Activated naive CD8-positive, alpha-beta T cell treated with anti-CD3 and anti-CD28 coated beads, Interleukin-2, amount 50 U/mL, for 16 hours (primary cell): ENCODE results near the gene PSG3.
"Not testable (repeated sequence)": the region's sequence is repeated elsewhere in the genome, so short reads cannot be mapped to it uniquely, and the experiment has no call there.

Experiments
- DNase-seq: peaks from one replicate; pipeline ENCODE4 v3.0.0-alpha.2; 2020; ENCODE audit warnings: low read depth, low spot score

PSG3 gene

DNA sequence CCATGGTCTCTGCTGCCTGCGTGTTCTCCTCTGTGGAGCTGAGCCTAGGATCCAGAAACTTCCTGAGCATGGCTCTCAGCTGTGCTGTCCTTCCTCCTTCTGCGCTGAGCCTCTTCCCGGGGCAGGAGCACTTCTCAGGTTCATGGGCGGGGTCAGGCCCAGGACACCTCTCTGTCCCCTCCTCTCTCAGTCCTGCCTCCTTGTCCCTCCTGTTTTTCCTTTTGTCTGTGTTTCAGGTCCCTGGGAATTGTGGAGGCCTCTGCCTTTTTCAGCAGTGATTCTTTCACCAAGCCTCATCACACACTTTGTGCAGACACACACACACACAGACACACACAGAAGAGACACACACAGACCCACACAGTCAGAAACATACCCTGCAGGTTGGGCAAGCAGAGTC is at the start of gene PSG3:
Gene PSG3, minus strand, starts transcription at position 101 of the 400 bp plus-strand sequence. Its CDS starts 97 bp downstream, at position 4.
- not testable (repeated sequence) for DNase-seq

DNA sequence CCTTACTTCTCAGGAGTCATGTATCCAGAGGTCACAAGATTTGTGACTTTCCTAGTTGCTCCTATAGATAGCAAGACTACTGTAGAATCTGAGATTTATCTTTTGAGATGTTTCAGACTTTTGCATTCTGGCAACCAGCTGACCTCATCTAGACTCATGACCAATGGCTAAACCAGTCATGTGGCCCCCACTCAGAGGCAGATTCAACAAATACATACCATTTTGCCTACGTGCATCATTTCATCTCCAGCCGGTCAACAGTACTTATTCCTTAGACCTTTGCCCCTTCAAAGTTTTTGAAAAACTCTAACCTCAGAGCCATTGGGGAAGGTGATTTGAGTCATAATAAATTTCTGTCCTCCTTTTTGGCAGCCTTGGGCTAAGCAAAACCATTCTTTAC is 48.5 kb upstream of the PSG3 start:
- not testable (repeated sequence) for DNase-seq

DNA sequence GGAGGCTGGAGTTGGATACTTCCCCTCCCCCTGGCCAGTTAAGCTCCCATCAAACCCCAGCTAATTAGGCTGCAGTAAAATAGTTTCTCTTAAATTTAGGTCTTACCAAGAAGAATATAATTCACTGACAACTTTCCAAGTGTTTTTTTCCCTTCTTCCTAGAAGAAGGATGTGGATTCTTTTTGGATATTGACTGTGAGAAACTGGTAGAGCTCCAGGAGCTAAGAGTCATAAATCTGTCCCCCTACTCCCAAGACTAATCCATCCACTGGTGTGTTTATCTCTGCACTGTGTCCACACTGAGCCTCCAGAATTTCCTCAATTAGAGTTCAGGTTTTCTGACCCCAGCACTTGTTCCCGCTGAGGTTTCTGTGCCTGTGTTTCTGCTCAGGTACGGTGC is 47.5 kb upstream of the PSG3 start:
- DNase-seq: not testable (repeated sequence)

DNA sequence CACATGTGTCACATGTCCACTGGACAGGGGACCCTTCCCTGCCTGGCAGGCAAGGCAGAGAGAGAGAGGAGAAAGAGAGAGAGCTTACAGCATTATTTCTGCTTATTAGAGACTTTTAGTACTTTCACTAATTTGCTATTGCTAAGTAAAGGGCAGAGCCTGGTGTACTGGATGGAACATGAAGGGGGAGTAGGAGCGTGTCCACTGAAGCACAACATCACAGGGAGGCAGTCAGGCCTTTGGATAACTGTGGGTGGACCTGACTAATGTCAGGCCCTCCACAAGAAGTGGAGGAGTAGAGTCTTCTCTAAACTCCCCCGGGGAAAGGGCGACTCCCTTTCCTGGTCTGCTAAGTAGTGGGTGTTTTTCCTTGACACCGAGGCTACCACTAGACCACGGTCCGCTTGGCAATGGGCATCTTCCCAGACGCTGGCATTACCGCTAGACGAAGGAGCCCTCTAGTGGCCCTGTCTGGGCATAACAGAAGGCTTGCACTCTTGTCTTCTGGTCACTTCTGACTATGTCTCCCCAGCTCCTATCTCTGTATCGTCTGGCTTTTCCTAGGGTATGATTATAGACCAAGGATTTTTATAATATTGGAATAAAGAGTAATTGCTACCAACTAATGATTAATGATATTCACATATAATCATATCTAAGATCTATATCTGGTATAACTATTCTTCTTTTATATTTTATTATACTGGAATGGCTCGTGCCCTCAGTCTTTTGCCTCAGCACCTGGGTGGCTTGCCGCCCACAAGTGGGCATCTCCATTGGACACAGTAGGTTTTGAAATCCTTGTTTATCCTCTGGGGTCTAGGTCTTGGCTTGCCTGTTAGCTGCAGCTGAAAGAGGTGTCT is 36.7 kb upstream of the PSG3 start:
- DNase-seq: not testable (repeated sequence)

DNA sequence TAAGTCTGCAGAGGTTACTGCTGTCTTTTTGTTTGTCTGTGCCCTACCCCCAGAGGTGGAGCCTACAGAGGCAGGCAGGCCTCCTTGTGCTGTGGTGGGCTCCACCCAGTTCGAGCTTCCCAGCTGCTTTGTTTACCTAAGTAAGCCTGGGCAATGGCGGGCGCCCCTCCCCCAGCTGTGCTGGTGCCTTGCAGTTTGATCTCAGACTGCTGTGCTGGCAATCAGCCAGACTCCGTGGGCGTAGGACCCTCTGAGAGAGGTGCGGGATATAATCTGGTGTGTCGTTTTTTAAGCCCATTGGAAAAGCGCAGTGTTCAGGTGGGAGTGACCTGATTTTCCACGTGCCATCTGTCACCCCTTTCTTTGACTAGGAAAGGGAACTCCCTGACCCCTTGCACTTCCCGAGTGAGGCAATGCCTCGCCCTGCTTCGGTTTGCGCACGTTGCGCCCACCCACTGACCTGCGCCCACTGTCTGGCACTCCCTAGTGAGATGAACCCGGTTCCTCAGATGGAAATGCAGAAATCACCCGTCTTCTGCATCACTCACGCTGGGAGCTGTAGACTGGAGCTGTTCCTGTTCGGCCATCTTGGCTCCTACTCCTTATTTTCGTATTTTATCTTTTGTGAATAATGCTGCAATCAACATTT is 34.4 kb upstream of the PSG3 start:
- not testable (repeated sequence) for DNase-seq

DNA sequence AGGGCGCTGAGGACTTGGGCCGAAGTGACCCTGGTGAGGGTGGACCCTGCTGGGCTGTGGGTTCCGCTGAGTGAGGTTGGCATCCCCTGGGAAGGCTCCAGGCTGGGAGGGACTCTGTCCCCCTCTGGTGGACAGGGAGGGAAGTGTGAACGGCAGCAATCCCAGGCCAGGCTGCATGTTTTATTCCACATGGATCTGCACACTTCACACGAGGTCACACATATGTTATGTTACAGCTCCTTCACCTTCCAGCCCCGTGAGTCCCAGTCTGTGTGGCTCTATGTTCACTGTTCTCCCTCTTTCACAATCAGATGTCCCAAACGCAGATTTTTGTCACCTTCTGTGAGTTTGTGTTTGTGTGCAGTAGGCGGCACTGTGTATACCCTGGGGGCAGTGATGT is 27.0 kb upstream of the PSG3 start:
- not testable (repeated sequence) for DNase-seq

DNA sequence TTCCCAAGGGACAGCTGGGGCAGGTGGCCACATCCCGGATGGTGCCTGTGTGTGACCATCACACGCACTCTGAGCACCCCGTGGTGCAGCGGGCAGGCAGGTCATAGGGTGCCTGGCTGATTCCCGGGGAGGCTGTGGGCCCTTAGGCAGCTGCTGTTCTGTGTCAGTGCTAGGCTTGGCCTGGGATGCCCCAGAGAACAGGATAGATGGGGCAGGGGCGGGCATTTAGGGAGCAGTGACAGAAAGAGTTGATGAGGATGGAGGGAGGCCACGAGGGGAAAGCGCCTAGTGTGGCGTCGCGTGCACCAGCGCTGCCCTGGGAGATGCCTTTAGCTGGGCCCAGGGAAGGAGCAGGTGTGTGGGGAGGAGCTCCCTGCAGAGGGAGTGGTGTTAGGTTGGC is 26.6 kb upstream of the PSG3 start:
- not testable (repeated sequence) for DNase-seq

DNA sequence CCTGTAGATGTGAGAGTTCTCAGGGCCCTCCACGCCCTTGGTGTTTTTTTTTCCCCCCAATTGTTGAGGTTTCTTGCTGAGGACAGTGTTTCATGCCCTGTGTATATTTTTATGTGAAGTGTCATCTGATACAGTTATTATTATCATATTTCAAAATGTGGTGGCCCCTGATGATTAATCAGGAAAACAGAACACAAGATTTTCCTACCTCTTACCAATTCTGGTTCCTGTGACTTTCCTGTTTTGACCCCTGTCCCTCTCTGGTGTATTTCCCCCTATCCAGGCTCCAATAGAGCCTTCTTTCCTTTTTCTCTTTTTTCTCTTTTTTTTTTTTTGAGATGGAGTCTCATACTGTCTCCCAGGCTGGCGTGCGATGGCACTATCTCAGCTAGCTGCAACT is 24.6 kb upstream of the PSG3 start:
- DNase-seq: no peak

DNA sequence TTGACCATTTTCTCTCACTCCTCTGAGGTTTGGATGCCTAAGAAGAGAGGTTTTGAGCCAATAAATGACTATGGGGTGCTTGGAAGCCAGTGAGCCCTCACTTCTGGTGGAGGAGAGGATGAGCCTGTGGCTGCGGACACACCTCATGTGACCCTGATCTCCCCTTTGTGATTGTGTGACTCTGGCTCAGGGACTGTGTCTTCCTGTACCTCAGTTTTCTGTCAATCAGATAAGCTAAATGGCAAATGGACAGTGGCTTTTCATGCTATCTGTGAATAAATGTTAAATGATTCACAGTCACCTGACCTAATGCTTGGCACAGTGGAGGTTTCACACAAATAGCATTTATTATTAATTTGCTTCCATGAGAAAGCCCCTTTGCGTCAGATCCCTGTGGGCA is 22.5 kb upstream of the PSG3 start:
- no peak for DNase-seq

DNA sequence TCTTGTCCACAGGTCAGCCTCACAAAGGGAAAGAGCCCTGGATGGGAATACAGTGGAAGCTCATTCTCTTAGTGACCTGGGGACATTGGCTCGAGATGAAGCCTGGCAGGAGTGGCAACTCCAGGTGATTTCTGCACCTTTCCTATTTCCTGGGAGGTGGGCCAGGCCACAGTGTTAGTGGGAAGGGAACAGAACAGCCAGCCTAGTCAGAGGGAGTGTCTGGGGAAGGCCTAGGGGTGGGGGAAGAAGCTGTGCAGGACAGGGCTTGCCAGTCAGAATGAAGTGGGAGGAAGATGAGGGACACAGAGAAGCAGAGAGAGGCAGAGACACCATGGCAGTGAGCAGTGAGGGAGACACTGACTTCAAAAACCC is 21.6 kb upstream of the PSG3 start:
- not testable (repeated sequence) for DNase-seq

DNA sequence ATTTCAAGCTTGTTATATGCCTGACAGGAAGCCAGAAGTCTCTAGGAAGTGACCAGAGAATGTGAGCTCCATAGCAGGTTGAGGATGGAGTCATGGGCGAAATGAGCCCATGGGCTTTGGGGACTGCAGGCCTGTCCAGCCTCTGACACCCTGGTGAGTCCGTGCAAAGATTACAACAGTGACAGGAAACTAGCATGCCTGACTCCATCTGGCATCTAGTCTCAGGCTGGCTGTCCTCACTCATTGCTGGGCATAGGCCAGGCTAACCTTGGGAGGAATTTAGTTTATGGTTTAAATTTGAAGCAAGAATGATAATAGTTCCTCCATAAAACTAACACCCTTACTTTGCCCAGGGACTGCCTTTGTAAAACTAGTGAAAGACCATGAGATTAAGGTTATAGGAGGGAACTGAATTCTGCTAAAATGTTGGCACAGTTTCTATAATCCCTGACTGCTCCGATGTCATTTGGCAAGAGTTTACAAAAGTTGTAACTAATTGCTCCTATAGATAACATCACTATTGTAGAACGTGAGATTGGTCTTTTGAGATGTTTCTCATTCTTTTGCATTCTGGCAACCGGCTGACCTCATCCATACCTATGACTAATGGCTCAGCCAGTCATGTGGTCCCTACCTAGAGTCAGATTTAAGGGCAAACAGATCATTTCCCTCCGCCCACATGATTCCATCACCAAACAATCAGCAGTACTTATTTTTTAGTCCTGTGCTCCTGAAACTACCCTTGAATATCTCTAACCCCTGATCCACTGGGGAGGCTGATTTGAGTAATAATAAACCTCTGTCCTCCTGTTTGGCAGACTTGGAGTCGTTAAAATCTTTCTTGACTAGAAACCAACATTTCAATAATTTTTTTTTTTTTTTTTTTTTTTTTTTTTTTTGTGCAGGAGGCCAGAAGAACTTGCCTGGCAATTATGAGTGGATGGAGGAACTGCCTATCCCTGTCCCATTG is 21.0 kb upstream of the PSG3 start:
- not testable (repeated sequence) for DNase-seq

DNA sequence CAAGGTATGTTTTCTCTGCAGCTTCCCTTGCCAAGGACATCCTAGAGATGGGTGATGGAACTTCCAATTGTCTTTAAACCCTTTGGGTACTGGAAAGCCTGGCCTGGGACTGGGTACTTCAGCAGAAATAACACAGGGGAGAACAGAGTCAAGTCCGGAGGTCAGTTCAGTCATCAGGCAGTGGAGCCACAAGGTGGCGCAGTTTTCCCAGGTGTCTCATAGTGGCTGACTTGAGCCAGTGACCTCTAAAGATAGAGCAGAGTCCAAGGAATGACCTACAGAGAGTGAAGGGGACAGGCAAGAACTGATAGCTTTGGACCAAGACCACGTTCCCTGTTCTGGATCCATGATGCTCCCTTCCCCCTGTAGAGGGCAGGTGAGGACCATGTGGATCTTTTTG is 18.4 kb upstream of the PSG3 start:
- DNase-seq: not testable (repeated sequence)

DNA sequence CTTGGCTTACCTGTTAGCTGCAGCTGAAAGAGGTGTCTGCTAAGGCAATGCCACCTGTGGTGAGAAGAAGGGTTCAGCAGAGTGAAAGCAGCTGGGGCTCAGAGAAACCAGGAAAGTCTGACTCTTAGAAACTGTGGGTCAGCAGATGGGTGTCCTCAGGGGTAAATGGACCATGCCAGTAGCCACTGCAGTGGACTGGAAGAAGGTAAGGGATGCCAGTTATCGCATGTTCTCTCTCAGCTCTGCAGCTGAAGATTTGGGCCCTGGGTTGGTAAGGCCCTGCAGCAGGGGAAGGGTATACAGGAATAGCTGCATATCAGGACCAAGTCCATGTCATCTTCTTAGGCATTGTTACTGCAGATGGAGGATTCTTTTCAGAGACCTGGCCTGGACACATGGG is 12.0 kb upstream of the PSG3 start:
- not testable (repeated sequence) for DNase-seq

DNA sequence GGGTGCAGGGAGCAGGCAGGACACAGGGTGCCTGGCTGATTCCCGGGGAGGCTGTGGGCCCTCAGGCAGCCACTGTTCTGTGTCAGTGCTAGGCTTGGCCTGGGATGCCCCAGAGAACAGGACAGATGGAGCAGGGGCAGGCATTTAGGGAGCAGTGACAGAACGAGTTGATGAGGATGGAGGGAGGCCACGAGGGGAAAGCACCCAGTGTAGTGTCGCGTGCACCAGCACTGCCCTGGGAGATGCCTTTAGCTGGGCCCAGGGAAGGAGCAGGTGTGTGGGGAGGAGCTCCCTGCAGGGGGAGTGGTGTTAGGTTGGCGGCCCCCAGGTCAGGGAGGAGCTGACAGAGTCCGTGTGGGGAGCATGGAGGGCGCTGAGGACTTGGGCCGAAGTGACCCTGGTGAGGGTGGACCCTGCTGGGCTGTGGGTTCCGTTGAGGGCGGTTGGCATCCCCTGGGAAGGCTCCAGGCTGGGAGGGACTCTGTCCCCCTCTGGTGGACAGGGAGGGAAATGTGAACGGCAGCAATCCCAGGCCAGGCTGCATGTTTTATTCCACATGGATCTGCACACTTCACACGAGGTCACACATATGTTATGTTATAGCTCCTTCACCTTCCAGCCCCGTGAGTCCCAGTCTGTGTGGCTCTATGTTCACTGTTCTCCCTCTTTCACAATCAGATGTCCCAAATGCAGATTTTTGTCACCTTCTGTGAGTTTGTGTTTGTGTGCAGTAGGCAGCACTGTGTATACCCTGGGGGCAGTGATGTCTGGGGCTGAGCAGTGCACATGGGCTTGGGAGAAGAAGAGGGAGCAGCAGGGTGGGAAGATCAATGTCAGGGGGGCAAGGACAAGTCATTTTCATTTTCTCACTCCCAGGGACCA is 1.7 kb upstream of the PSG3 start:
- not testable (repeated sequence) for DNase-seq

DNA sequence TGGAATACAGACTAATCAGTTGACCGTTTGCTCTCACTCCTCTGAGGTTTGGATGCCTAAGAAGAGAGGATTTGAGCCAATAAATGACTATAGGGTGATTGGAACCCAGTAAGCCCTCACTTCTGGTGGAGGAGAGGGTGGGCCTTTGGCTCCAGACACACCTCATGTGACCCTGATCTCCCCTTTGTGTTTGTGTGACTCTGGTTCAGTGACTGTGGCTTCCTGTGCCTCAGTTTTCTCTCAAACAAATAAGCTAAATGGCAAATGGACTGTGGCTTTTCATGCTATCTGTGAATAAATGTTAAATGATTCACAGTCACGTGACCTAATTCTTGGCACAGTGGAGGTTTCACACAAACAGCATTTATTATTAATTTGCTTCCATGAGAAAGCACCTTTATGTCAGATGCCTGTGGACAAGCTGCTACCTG is 2.7 kb downstream of the PSG3 start:
- not testable (repeated sequence) for DNase-seq

DNA sequence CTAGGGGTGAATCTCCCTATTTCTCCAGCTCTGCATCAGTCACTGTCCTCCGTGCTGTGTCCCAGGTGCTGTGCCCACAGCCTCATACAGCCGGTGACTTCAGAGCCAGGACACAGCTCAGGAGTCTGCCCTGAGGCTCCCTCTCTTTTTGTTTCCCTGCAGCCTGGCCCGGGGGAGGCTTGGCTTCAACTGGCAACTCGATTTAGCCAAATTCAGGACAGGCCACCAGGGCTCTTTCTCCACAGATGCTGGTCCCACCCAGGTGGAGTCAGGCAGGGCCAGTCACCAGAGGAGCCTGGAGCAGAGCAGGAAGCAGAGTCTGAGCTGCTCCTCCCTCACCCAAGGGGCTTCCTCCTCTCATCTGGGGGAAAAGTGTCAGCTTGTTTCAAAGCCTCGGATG is 11.9 kb downstream of the PSG3 start:
- not testable (repeated sequence) for DNase-seq

DNA sequence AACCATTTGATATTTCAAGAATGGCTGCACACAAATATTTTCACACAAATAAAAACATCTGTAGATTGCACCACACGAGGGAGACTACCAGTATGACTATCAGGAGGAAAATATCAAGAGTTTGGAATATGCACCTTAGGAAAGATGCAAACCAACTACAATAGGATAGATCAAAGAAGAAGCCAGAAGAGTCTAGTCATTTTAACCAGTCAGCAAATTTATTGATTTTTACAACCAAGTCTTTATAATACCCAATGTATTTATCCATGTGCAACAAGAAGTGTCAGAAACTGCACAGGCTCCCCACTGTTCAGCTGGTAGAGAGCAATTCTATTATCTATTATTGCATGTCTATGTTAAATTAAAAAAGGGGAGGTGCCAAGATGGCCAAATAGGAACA is 26.3 kb downstream of the PSG3 start:
- not testable (repeated sequence) for DNase-seq

DNA sequence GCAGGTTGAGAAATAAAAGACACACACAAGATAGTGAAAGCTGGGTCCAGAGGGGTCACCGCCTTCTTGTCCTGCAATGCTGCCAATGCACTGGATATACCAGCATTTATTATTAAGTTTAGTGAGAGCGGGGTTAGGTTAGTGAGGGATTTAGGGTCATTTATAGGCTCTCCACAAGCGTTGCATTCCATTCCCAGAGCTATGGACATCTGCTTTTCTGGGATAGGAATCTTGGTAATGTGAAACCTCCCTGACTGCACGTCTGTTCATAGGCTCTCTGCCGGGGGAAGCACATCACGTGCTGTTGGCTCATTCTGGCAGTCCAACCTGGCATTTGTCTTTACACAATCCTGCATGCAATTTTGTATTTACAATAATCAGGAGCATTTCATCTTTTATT is 27.5 kb downstream of the PSG3 start:
- not testable (repeated sequence) for DNase-seq

DNA sequence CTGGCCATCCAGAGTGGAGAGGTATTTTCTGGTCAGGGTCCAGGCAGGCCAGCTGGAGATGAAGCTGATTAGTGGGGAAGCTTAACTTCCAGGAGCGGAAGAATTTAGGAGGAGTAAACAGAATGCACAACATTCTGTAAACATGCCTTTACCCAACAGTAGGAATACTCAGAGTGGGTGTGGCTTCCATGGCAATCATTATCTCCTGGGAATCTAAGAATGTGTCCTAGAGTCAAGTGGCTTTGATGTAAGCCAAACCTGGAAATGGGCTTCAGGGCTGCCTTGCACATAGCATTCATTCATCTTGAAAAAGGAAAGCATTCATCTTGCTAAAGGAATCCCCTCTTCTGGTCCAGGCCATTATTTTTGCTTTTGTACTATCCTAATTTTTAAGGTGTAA is 29.3 kb downstream of the PSG3 start:
- not testable (repeated sequence) for DNase-seq

DNA sequence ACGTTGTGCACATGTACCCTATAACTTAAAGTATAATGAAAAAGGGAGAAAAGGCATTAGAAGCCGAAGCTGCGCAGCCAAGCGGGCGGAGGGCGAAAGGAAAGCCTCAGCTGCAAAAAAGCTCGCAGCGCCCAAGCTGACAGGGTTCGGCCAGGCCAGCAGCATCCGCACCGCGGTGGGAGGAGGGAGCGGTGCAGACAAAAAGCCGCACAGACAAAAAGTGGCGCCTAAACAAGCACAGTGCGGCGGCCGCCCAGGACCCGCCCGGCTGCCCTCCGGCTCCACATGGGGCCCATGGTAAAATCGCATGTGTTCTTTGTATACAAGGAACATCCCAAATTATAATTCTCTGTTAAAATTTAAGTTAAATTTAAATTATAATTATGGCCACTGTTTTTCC is 42.4 kb downstream of the PSG3 start:
- DNase-seq: no peak
